Thyroid gland (tissue), 4 donors: Measurements from ENCODE around the gene SMURF2. TPM values are rescaled to one million over a fixed set of nuclear protein-coding genes. Genes with fewer than 3 reads are reported as not detected.

Experiments used
- DNase-seq, 2 donors: peaks; one replicate each; pipeline ENCODE4 v3.0.0-alpha.2; 2019
- H3K27ac ChIP-seq, 3 donors: fragments of 200-600 bp; sonication (generic); 1 replicate in 2 of 3; 2 replicates in 1 of 3; pipeline ENCODE4 v1.5.1; 2016 to 2019; ENCODE audit warnings: mild to moderate bottlenecking in 1 of 3, moderate library complexity in 1 of 3
- H3K27me3 ChIP-seq: fragments of 200-600 bp; sonication (generic); one replicate; pipeline ENCODE4 v1.5.1; 2019
- H3K36me3 ChIP-seq, 2 donors: fragments of 200-600 bp; sonication (generic); one replicate each; pipeline ENCODE4 v1.5.1; 2016 to 2019
- H3K4me1 ChIP-seq, 2 donors: fragments of 200-600 bp; sonication (generic); one replicate each; pipeline ENCODE4 v1.5.1; 2017 to 2019
- H3K4me3 ChIP-seq, 3 donors: fragments of 200-600 bp; sonication (generic); replicated peaks in 1 of 3; 1 replicate in 2 of 3; 2 replicates in 1 of 3; pipeline ENCODE4 v1.5.1; 2016; ENCODE audit warnings: mild to moderate bottlenecking in 1 of 3
- H3K9me3 ChIP-seq: fragments of 200-600 bp; sonication (generic); one replicate; pipeline ENCODE4 v1.5.1; 2017
- CTCF ChIP-seq, 6 experiments: fragments of 200-600 bp in 3 of 6; fragments of 450-650 bp in 3 of 6; sonication (generic) in 3 of 6; IDR thresholded peaks; one replicate each; pipeline ENCODE4 v1.5.1; 2016 to 2019; ENCODE audit warnings: antibody characterized with exemption in 6 of 6, mild to moderate bottlenecking in 2 of 6, inconsistent platforms in 1 of 6, moderate library complexity in 1 of 6
- POLR2A ChIP-seq, 2 donors: fragments of 450-650 bp; IDR thresholded peaks; one replicate each; pipeline ENCODE4 v1.6.1; 2017; ENCODE audit warnings: antibody characterized with exemption in 2 of 2, mild to moderate bottlenecking in 2 of 2, moderate library complexity in 1 of 2
- WGBS, 2 donors: methylation state at CpG; one replicate each; pipeline ENCODE4 v1.1.5; 2017; 5-methylcytosine and 5-hydroxymethylcytosine counted together
- intact Hi-C: fragments of 100-400 bp; cut with DNase I; formaldehyde crosslinking; loops from one replicate; pipeline ENCODE4 v1.15.1; 2023
- total RNA-seq, 4 donors: library from RNA; depleted of rRNA; stranded (reverse); fragments of >200 nt; gene quantifications; one replicate each; pipeline ENCODE4 v1.2.3, GENCODE V29; 2016

The SMURF2 gene
- total RNA-seq, 4 donors from 2014 or later: 26.3 to 39.0 (median 29.6) TPM

- no peaks in the 10 kb centered on the region for H3K9me3 ChIP-seq
- no peaks in the 10 kb centered on the region for H3K27me3 ChIP-seq
- TF ChIP-seq CTCF (IDR thresholded peaks at IDR 0.05) (no peak), POLR2A (IDR thresholded peaks at IDR 0.05) (no peak)
- peaks cover 50 to 52% of the 10 kb centered on the region in 2 donors for H3K36me3 ChIP-seq
- peak overlapping the region; percentile 99 to 100 (median 100) for H3K27ac ChIP-seq
- intact Hi-C loops: loop anchor here (5.0 kb wide), 1 partner anchor 142 kb away; no protein-coding TSS in a partner anchor
- WGBS, 2 donors: 0 to 1% methylated on average over 13 of the region's 13 CpGs
- peak overlapping the region; percentile 94 to 99 (median 97) for H3K4me3 ChIP-seq
- DNase-seq: no peak
- peaks cover 17 to 56% of the 10 kb centered on the region in 2 donors for H3K4me1 ChIP-seq
Measured at GRCh38 chr17:64504769-64505339, 157.3 kb downstream of the SMURF2 start.

GRCh38 chr17:64503821-64504768, 158.0 kb downstream of the SMURF2 start:
- no peak for DNase-seq
- 27 to 30% methylated on average over 7 of the region's 7 CpGs for WGBS, 2 donors
- TF ChIP-seq POLR2A (IDR thresholded peaks at IDR 0.05) (no peak), CTCF (IDR thresholded peaks at IDR 0.05) (no peak)
- peaks cover 13 to 49% of the 10 kb centered on the region in 2 donors for H3K4me1 ChIP-seq
- H3K27ac ChIP-seq: peak overlapping the region in 2 of 3 donors; percentile 99 to 100
- H3K9me3 ChIP-seq: no peaks in the 10 kb centered on the region
- H3K4me3 ChIP-seq: peak overlapping the region; percentile 94 to 99 (median 97)
- H3K27me3 ChIP-seq: no peaks in the 10 kb centered on the region
- intact Hi-C loops: loop anchor here (5.0 kb wide), 1 partner anchor 143 kb away; no protein-coding TSS in a partner anchor
- H3K36me3 ChIP-seq: peaks cover 54 to 57% of the 10 kb centered on the region in 2 donors

- Histone ChIP-seq H3K27me3 (no peaks in the 10 kb centered on the region), H3K36me3 (peaks cover 62% of the 10 kb centered on the region in 2 donors), H3K27ac (peak overlapping the region in 1 of 3 donors; percentile 99), H3K4me1 (peaks cover 11 to 42% of the 10 kb centered on the region in 2 donors), H3K4me3 (no peak overlapping the region), H3K9me3 (no peaks in the 10 kb centered on the region)
- no peak for DNase-seq
- 78 to 79% methylated on average over 5 of the region's 5 CpGs for WGBS, 2 donors
- TF ChIP-seq CTCF (IDR thresholded peaks at IDR 0.05): no peak
- no peak for TF ChIP-seq POLR2A (IDR thresholded peaks at IDR 0.05)
- intact Hi-C loops: loop anchor here (5.0 kb wide), 1 partner anchor 144 kb away; no protein-coding TSS in a partner anchor
Measured at GRCh38 chr17:64503341-64503740, 158.8 kb downstream of the SMURF2 start.

- Histone ChIP-seq H3K4me1 (peaks cover 11 to 42% of the 10 kb centered on the region in 2 donors), H3K36me3 (peaks cover 66 to 67% of the 10 kb centered on the region in 2 donors), H3K4me3 (no peak overlapping the region), H3K9me3 (no peaks in the 10 kb centered on the region), H3K27me3 (no peaks in the 10 kb centered on the region), H3K27ac (no peak overlapping the region)
- intact Hi-C loops: loop anchor here (5.0 kb wide), 1 partner anchor 144 kb away; no protein-coding TSS in a partner anchor
- TF ChIP-seq CTCF (IDR thresholded peaks at IDR 0.05) (no peak), POLR2A (IDR thresholded peaks at IDR 0.05) (no peak)
- no peak for DNase-seq
- WGBS, 2 donors: 91 to 93% methylated on average over 2 of the region's 2 CpGs
Measured at GRCh38 chr17:64502809-64503208, 159.3 kb downstream of the SMURF2 start.
